OCI-LY3 (cell line): Measurements from ENCODE around the gene EYS.

Experiments
- H2AFZ ChIP-seq: fragments of 200-600, 300-600 bp; shearing (Covaris generic); 2 replicates; pipeline ENCODE4 v1.6.0; 2014; ENCODE audit warnings: antibody characterized with exemption, low read depth, low read length
- H3K27ac ChIP-seq: fragments of 200-600, 300-600 bp; sonication (generic); 2 replicates; pipeline ENCODE4 v1.5.1; 2014; ENCODE audit warnings: mild to moderate bottlenecking, low read length, moderate library complexity, mixed read lengths
- H3K27me3 ChIP-seq: fragments of 200-600, 300-600 bp; sonication (generic); 2 replicates; pipeline ENCODE4 v1.6.1; 2014; ENCODE audit warnings: low read depth, low read length, mixed read lengths
- H3K36me3 ChIP-seq: fragments of 200-600, 300-600 bp; sonication (generic); replicated peaks from 2 replicates; pipeline ENCODE3; 2014; ENCODE audit warnings: low read depth, low read length, mixed read lengths
- H3K4me1 ChIP-seq: fragments of 300-600, 200-600 bp; sonication (generic); 2 replicates; pipeline ENCODE4 v1.6.1; 2014; ENCODE audit warnings: low read length, mixed read lengths
- H3K4me2 ChIP-seq: fragments of 200-600, 300-600 bp; sonication (generic); 2 replicates; pipeline ENCODE4 v1.6.1; 2014; ENCODE audit warnings: low read length, mixed read lengths
- H3K4me3 ChIP-seq: fragments of 300-600, 200-600 bp; sonication (generic); 2 replicates; pipeline ENCODE4 v1.5.1; 2014; ENCODE audit warnings: antibody characterized with exemption, mild to moderate bottlenecking, low read length, moderate library complexity
- H3K79me2 ChIP-seq: fragments of 300-600, 200-600 bp; shearing (Covaris generic); 2 replicates; pipeline ENCODE4 v1.6.1; 2014; ENCODE audit warnings: mild to moderate bottlenecking, low read length, mixed read lengths
- H3K9ac ChIP-seq: fragments of 300-600, 200-600 bp; shearing (Covaris generic); 2 replicates; pipeline ENCODE4 v1.6.0; 2014; ENCODE audit warnings: mild to moderate bottlenecking, low read length, moderate library complexity
- H3K9me3 ChIP-seq: fragments of 200-600, 300-600 bp; shearing (Covaris generic); 2 replicates; pipeline ENCODE4 v1.6.1; 2014; ENCODE audit warnings: low read length, mixed read lengths; ENCODE audit not compliant: insufficient read depth
- H4K20me1 ChIP-seq: fragments of 200-600, 300-600 bp; sonication (generic); 2 replicates; pipeline ENCODE4 v1.6.1; 2016; ENCODE audit warnings: low read length, mixed read lengths; ENCODE audit not compliant: insufficient read depth
- CTCF ChIP-seq: fragments of 200-600, 300-600 bp; sonication (generic); IDR thresholded peaks from 2 replicates; pipeline ENCODE4 v1.5.1; 2014; ENCODE audit warnings: antibody characterized with exemption, low read length, low read depth
- EZH2phosphoT487 ChIP-seq: fragments of 200-600 bp; shearing (Covaris generic); IDR thresholded peaks from 2 replicates; pipeline ENCODE4 v1.6.1; 2018; ENCODE audit warnings: antibody characterized with exemption, mixed run types, low read depth

EYS gene

GRCh38 chr6:64185621-64186020 is 1521.4 kb downstream of the EYS start:
- Histone ChIP-seq H3K36me3 (no peaks in the 10 kb centered on the region), H3K4me1 (no peaks in the 10 kb centered on the region), H3K9me3 (0 out of 2 replicates have a peak, but pooled peaks cover 7% of the 10 kb centered on the region), H3K4me2 (no peak overlapping the region), H3K79me2 (no peaks in the 10 kb centered on the region), H2AFZ (0 out of 2 replicates have a peak overlapping the region, but pooled peaks have one; percentile 14), H3K27me3 (no peaks in the 10 kb centered on the region), H3K9ac (no peak overlapping the region), H4K20me1 (no peaks in the 10 kb centered on the region), H3K27ac (no peak overlapping the region), H3K4me3 (no peak overlapping the region)
- TF ChIP-seq EZH2phosphoT487: no peak
- TF ChIP-seq CTCF: no peak

- H3K36me3 ChIP-seq: no peaks in the 10 kb centered on the region
- H2AFZ ChIP-seq: no peak overlapping the region
- H4K20me1 ChIP-seq: no peaks in the 10 kb centered on the region
- no peak overlapping the region for H3K4me3 ChIP-seq
- H3K27ac ChIP-seq: no peak overlapping the region
- no peaks in the 10 kb centered on the region for H3K79me2 ChIP-seq
- TF ChIP-seq EZH2phosphoT487 (no peak), CTCF (no peak)
- H3K9me3 ChIP-seq: no peaks in the 10 kb centered on the region
- no peak overlapping the region for H3K4me2 ChIP-seq
- no peaks in the 10 kb centered on the region for H3K4me1 ChIP-seq
- H3K27me3 ChIP-seq: no peaks in the 10 kb centered on the region
- no peak overlapping the region for H3K9ac ChIP-seq
Observed at GRCh38 chr6:64175296-64175695, 1531.7 kb downstream of the EYS start.

- Histone ChIP-seq H3K4me2 (no peak overlapping the region), H3K4me3 (no peak overlapping the region), H3K79me2 (no peaks in the 10 kb centered on the region), H3K9ac (no peak overlapping the region), H3K27ac (no peak overlapping the region), H3K36me3 (no peaks in the 10 kb centered on the region), H2AFZ (no peak overlapping the region), H3K27me3 (no peaks in the 10 kb centered on the region), H3K9me3 (no peaks in the 10 kb centered on the region), H4K20me1 (no peaks in the 10 kb centered on the region), H3K4me1 (no peaks in the 10 kb centered on the region)
- TF ChIP-seq CTCF: no peak
- TF ChIP-seq EZH2phosphoT487: no peak
Observed at GRCh38 chr6:64170316-64170715, 1536.7 kb downstream of the EYS start.

GRCh38 chr6:64160486-64160885 is 1546.5 kb downstream of the EYS start:
- Histone ChIP-seq H3K9ac (no peak overlapping the region), H3K36me3 (no peaks in the 10 kb centered on the region), H2AFZ (no peak overlapping the region), H3K4me2 (no peak overlapping the region), H3K27ac (no peak overlapping the region), H3K27me3 (no peaks in the 10 kb centered on the region), H3K79me2 (no peaks in the 10 kb centered on the region), H4K20me1 (no peaks in the 10 kb centered on the region), H3K4me3 (no peak overlapping the region), H3K4me1 (no peaks in the 10 kb centered on the region), H3K9me3 (no peaks in the 10 kb centered on the region)
- TF ChIP-seq CTCF: no peak
